Colon (tissue), 2 donors: Measurements from ENCODE around the gene C6orf141.
"Not testable (repeated sequence)": the region's sequence is repeated elsewhere in the genome, so short reads cannot be mapped to it uniquely, and the experiment has no call there.

Experiments used
- FAIRE-seq: peaks from 2 replicates; lab custom pipeline; 2012; peaks lifted over from hg19 to GRCh38; lab: Jason Lieb, UNC
- donor health status: control.
- donor health status: control.

Gene C6orf141

GRCh38 chr6:49579649-49580048 lies 29.2 kb downstream of the C6orf141 start:
- FAIRE-seq, result no peak

DNA sequence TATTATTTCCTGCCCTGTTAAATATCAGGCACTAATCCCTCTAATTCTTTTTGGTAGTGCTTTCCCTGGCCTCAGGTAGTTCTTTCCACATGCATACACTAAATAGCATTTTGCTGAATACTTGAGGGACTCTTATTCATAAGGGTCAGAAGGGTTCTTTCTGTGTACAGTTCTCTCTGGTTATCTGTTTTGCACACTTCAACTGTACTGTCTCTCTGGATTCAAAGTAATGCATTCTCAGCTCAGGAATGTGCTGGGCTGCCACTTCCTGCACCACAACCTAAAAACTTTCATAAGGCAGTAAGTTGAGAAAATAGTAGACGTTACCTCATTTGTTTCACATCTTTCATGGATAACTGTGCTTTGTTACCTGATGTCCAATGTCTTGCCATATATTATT lies 32.1 kb downstream of the C6orf141 start:
- no peak for FAIRE-seq

DNA sequence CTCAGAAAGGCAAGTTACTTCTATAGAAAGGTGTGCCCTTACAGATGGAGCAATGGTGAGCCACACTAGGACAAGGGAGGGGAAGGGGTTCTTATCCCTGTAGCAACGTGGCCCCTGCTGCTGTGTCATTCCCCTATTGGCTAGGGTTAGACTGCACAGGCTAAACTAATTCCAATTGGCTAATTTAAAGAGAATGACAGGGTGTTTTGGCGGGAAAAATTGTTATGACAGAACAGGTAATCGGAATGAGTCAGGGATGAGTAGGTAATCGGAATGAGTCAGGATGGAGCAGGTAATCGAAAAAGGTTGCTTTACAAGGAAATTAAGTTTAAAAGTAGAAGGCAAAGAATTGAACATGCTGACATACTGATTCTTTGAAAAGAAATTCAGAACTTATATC lies 36.8 kb downstream of the C6orf141 start:
- FAIRE-seq, result not testable (repeated sequence)
